ENCODE data around the gene ASMT.

The ASMT gene

DNA sequence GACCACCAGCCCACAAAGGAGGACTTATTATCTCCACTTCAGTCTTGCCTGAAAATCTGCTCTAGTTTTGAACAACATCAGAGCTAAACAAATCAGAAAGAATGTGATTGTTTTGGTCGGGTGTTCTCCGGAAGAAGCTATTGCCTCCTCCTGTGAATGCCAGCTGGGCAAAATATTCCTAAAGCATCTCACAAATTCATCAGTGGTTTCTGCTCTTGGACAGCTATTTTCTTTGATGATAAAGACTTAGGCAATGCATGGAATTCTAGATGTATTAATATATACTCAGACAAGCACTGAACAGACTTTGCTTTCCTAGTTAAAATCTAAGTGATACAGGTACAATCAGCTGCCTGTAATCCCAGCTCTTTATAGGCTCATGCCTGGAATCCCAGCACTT, 71.8 kb downstream of the ASMT start:
- Mint-ChIP-seq H3K27ac (no peak overlapping the region), H3K9me3 (peaks cover 5% of the 10 kb centered on the region), H3K36me3 (ENCODE audit: low read depth) (no peaks in the 10 kb centered on the region), H3K27me3 (ENCODE audit: low read depth) (no peaks in the 10 kb centered on the region), H3K4me1 (no peaks in the 10 kb centered on the region), H3K4me3 (no peak overlapping the region)
- TF ChIP-seq, protein P1, sequence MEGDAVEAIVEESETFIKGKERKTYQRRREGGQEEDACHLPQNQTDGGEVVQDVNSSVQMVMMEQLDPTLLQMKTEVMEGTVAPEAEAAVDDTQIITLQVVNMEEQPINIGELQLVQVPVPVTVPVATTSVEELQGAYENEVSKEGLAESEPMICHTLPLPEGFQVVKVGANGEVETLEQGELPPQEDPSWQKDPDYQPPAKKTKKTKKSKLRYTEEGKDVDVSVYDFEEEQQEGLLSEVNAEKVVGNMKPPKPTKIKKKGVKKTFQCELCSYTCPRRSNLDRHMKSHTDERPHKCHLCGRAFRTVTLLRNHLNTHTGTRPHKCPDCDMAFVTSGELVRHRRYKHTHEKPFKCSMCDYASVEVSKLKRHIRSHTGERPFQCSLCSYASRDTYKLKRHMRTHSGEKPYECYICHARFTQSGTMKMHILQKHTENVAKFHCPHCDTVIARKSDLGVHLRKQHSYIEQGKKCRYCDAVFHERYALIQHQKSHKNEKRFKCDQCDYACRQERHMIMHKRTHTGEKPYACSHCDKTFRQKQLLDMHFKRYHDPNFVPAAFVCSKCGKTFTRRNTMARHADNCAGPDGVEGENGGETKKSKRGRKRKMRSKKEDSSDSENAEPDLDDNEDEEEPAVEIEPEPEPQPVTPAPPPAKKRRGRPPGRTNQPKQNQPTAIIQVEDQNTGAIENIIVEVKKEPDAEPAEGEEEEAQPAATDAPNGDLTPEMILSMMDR (IDR thresholded peaks at IDR 0.05; ENCODE audit: unreplicated experiment in 3 of 3): no peak
